IMR-90 (cell line): ENCODE data around the gene CKS1B. TPM values are rescaled to one million over a fixed set of nuclear protein-coding genes. Genes with fewer than 3 reads are reported as not detected.

Source experiments
- ATAC-seq: fragments of 200-7000 bp; cut with Tn5 transposase; 2 replicates; pipeline ENCODE4 v1.9.1; 2020; ENCODE audit warnings: low read depth, mild to moderate bottlenecking, moderate library complexity
- BruUV-seq: library from RNA; stranded (reverse); fragments of 400-500 nt; replicated peaks from 2 replicates; lab custom pipeline; 2021; lab: Mats Ljungman, UMichigan
- CTCF ChIA-PET: fragments of 300-600 bp; formaldehyde crosslinking; extraction: SDS; loops from one replicate; lab custom pipeline; 2021; ENCODE audit warnings: antibody characterized with exemption; lab: Yijun Ruan, JAX
- POLR2A ChIA-PET: fragments of 300-600 bp; sonication (Branson Sonifier 250); formaldehyde crosslinking; loops from one replicate; lab custom pipeline; 2022; ENCODE audit warnings: antibody characterized with exemption; ENCODE audit not compliant: unreplicated experiment; lab: Charles Lee
- DNase-seq: peaks from one replicate; pipeline ENCODE4 v3.0.0; 2013
- H2AFZ ChIP-seq: replicated peaks from 2 replicates; pipeline ENCODE3; 2013; ENCODE audit warnings: low read length, mild to moderate bottlenecking; ENCODE audit not compliant: poor library complexity
- H2AK5ac ChIP-seq: 2 replicates; pipeline ENCODE4 v1.6.1; 2013; ENCODE audit warnings: low read depth, low read length, inconsistent platforms
- H2AK9ac ChIP-seq: replicated peaks from 2 replicates; pipeline ENCODE3; 2013; ENCODE audit warnings: mild to moderate bottlenecking, low read depth, low read length, moderate library complexity; ENCODE audit not compliant: poor library complexity
- H2BK120ac ChIP-seq: 2 replicates; pipeline ENCODE4 v1.6.1; 2013; ENCODE audit warnings: low read depth, low read length, inconsistent platforms
- H2BK15ac ChIP-seq: 3 replicates; pipeline ENCODE4 v1.6.1; 2013; ENCODE audit warnings: low read depth, low read length, inconsistent platforms
- H2BK20ac ChIP-seq: 2 replicates; pipeline ENCODE4 v1.6.1; 2013; ENCODE audit warnings: low read depth, mild to moderate bottlenecking, inconsistent platforms, low read length, moderate library complexity
- H2BK5ac ChIP-seq: 2 replicates; pipeline ENCODE4 v1.6.1; 2013; ENCODE audit warnings: mild to moderate bottlenecking, low read depth, low read length, inconsistent platforms; ENCODE audit not compliant: poor library complexity, severe bottlenecking
- H3K14ac ChIP-seq: replicated peaks from 2 replicates; pipeline ENCODE4 v1.6.1; 2013; ENCODE audit warnings: low read depth, low read length, inconsistent platforms
- H3K18ac ChIP-seq: 2 replicates; pipeline ENCODE4 v1.6.1; 2013; ENCODE audit warnings: low read depth, low read length, control low read depth
- H3K23ac ChIP-seq: 2 replicates; pipeline ENCODE4 v1.6.1; 2013; ENCODE audit warnings: low read depth, low read length, inconsistent platforms
- H3K27ac ChIP-seq: 2 replicates; pipeline ENCODE4 v1.5.1; 2013; ENCODE audit warnings: mild to moderate bottlenecking, control low read depth, low read length; ENCODE audit not compliant: insufficient read depth
- H3K27me3 ChIP-seq: 2 replicates; pipeline ENCODE4 v1.6.1; 2013; ENCODE audit warnings: low read length; ENCODE audit not compliant: control insufficient read depth, insufficient read depth
- H3K36me3 ChIP-seq: 2 replicates; pipeline ENCODE4 v1.6.1; 2013; ENCODE audit warnings: low read length, mixed read lengths; ENCODE audit not compliant: control insufficient read depth, insufficient read depth
- H3K4ac ChIP-seq: 2 replicates; pipeline ENCODE4 v1.6.1; 2013; ENCODE audit warnings: low read depth, low read length, inconsistent platforms
- H3K4me1 ChIP-seq: 2 replicates; pipeline ENCODE4 v1.6.1; 2013; ENCODE audit warnings: low read length, mixed read lengths; ENCODE audit not compliant: control insufficient read depth, insufficient read depth
- H3K4me2 ChIP-seq: 2 replicates; pipeline ENCODE4 v1.6.1; 2013; ENCODE audit warnings: low read depth, mild to moderate bottlenecking, control low read depth, low read length, moderate library complexity
- H3K4me3 ChIP-seq: 2 replicates; pipeline ENCODE4 v1.5.1; 2013; ENCODE audit warnings: low read depth, mild to moderate bottlenecking, control low read depth, low read length, moderate library complexity; ENCODE audit not compliant: insufficient read depth
- H3K56ac ChIP-seq: 2 replicates; pipeline ENCODE4 v1.6.1; 2013; ENCODE audit warnings: low read length, inconsistent platforms; ENCODE audit not compliant: insufficient read depth; ENCODE audit errors: extremely low read depth
- H3K79me1 ChIP-seq, 2 experiments: 2 replicates each; pipeline ENCODE4 v1.6.1; 2013; ENCODE audit warnings: low read length in 2 of 2, inconsistent platforms in 1 of 2, low read depth in 1 of 2
- H3K9ac ChIP-seq: 2 replicates; pipeline ENCODE4 v1.6.1; 2013; ENCODE audit warnings: low read depth, low read length, control low read depth
- H3K9me1 ChIP-seq: 2 replicates; pipeline ENCODE4 v1.6.1; 2013; ENCODE audit warnings: low read length, inconsistent platforms; ENCODE audit not compliant: insufficient read depth
- H3K9me3 ChIP-seq: 2 replicates; pipeline ENCODE4 v1.6.1; 2013; ENCODE audit warnings: low read length; ENCODE audit not compliant: control insufficient read depth, insufficient read depth
- H4K20me1 ChIP-seq: 2 replicates; pipeline ENCODE4 v1.6.1; 2013; ENCODE audit warnings: low read length, inconsistent platforms; ENCODE audit not compliant: insufficient read depth
- H4K5ac ChIP-seq: 2 replicates; pipeline ENCODE4 v1.6.1; 2013; ENCODE audit warnings: mild to moderate bottlenecking, low read depth, low read length, control low read depth
- H4K8ac ChIP-seq, 2 experiments: 2 replicates each; pipeline ENCODE4 v1.6.1; 2013; ENCODE audit warnings: low read depth in 2 of 2, low read length in 2 of 2, control low read depth in 1 of 2, inconsistent platforms in 1 of 2
- H4K91ac ChIP-seq: 2 replicates; pipeline ENCODE4 v1.6.1; 2013; ENCODE audit warnings: low read depth, low read length, inconsistent platforms; ENCODE audit not compliant: insufficient read depth
- CEBPB ChIP-seq: IDR thresholded peaks from 2 replicates; pipeline ENCODE4 v1.6.1; 2012; ENCODE audit warnings: low read depth, low read length, improper control_type of control experiment
- FOS ChIP-seq: fragments of 150-350 bp; IDR thresholded peaks from 2 replicates; pipeline ENCODE4 v1.6.1; 2016; ENCODE audit warnings: low read depth, low read length
- MAZ ChIP-seq: IDR thresholded peaks from 2 replicates; pipeline ENCODE4 v1.6.1; 2012; ENCODE audit warnings: low read depth, mild to moderate bottlenecking, low read length, improper control_type of control experiment, moderate library complexity, borderline replicate concordance
- MXI1 ChIP-seq: IDR thresholded peaks from 2 replicates; pipeline ENCODE4 v1.6.1; 2012; ENCODE audit warnings: low read depth, mild to moderate bottlenecking, low read length, moderate library complexity, borderline replicate concordance
- NFE2L2 ChIP-seq: fragments of 150-350 bp; IDR thresholded peaks from 2 replicates; pipeline ENCODE4 v1.6.1; 2016; ENCODE audit warnings: low read depth, mild to moderate bottlenecking, low read length
- POLR2A ChIP-seq: IDR thresholded peaks from 2 replicates; pipeline ENCODE4 v1.6.1; 2012; ENCODE audit warnings: mild to moderate bottlenecking, low read depth, low read length
- RFX5 ChIP-seq: IDR thresholded peaks from 2 replicates; pipeline ENCODE4 v1.8.0; 2012; ENCODE audit warnings: low read depth, mild to moderate bottlenecking, low read length, moderate library complexity
- SMC3 ChIP-seq: fragments of 150-350 bp; IDR thresholded peaks from 2 replicates; pipeline ENCODE4 v1.6.1; 2016; ENCODE audit warnings: low read depth, mild to moderate bottlenecking, antibody characterized with exemption, low read length, moderate library complexity
- WGBS, 2 experiments: methylation state at CpG; one replicate each; pipeline versions ENCODE4 v1.1.5 to v1.1.7; 2013; ENCODE audit warnings: missing lambda C conversion rate in 2 of 2; ENCODE audit not compliant: insufficient read length in 1 of 2; ENCODE audit errors: extremely low coverage in 2 of 2; 5-methylcytosine and 5-hydroxymethylcytosine counted together
- dilution Hi-C: fragments of 300-500 bp; cut with HindIII; formaldehyde crosslinking; loops from one replicate; pipeline ENCODE4 v1.14.3; 2018; ENCODE audit warnings: low sequenced_read_pairs; ENCODE audit not compliant: unreplicated experiment
- in situ Hi-C: fragments of 300-500 bp; cut with MboI; formaldehyde crosslinking; loops from 3 replicates; pipeline ENCODE4 v1.14.3; 2019; ENCODE audit warnings: low sequenced_read_pairs, inconsistent platforms, mixed read lengths
- intact Hi-C: fragments of 100-400 bp; cut with micrococcal nuclease; formaldehyde crosslinking; loops from 2 replicates; pipeline ENCODE4 v1.10.0; 2022
- polyA plus RNA-seq, 3 experiments: library from polyadenylated mRNA; depleted of rRNA; stranded (reverse); fragments of >200 nt; gene quantifications; 2 replicates each; pipeline ENCODE4 v1.2.3, GENCODE V29; 2012; ENCODE audit warnings: low replicate concordance in 1 of 3
- total RNA-seq: library from RNA; depleted of rRNA; stranded (reverse); fragments of >200 nt; gene quantifications from 2 replicates; pipeline ENCODE4 v1.2.3, GENCODE V29; 2012
- TF ChIP-seq, protein P1 (sequence below): fragments of 150-350 bp; IDR thresholded peaks from 2 replicates; pipeline ENCODE4 v1.6.1; 2016; ENCODE audit warnings: low read depth, mild to moderate bottlenecking, low read length, moderate library complexity, borderline replicate concordance
- TF ChIP-seq, protein P2 (sequence below): fragments of 150-350 bp; IDR thresholded peaks from 2 replicates; pipeline ENCODE4 v1.6.1; 2017; ENCODE audit warnings: mild to moderate bottlenecking, antibody characterized with exemption, low read length, low read depth
- TF ChIP-seq, protein P3 (sequence below): conservative IDR thresholded peaks from 2 replicates; pipeline ENCODE4 v1.5.1; 2012; ENCODE audit warnings: mild to moderate bottlenecking, low read depth, low read length, improper control_type of control experiment

CKS1B gene
- total and polyA plus RNA-seq, 2 of the 4 experiments (the other 2 are of a cell fraction) = 140 to 195 TPM

DNA sequence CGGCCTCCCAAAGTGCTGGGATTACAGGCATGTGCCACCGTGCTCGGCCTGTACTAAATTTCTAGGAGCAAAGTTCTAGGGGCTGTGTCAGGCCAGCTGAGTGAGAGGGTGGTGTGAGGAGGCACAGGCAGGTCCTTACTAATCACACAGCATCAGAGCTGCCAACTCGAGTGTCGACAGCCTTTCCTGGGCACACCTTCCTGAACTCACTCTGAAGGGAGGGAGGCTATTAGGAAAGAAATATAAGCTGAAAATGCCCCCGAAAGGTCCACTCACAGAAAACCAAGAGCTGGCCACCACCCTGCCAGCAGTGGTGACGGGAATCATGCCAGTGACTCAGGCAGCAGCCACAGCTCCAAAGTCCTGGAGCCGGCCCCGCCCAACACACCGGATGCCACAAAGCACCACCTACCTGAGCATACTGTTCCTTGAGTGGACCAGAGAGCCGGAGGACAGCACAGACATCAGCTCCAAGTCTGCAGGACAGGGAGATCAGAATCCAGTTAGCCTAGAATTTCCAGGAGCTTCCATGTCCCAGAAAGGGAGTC lies 42.5 kb upstream of the CKS1B start:
- H3K56ac ChIP-seq = no peak overlapping the region
- no peak for ATAC-seq
- WGBS, 2 experiments = 40% methylated on average over 1 of the region's 11 CpGs; no CpG with 5 or more reads in 1 of the 2 experiments

More for the DNA sequence above, 42.5 kb upstream of the CKS1B start:
- ChIA-PET POLR2A (no interaction called here), CTCF (interaction anchor here (0.6 to 0.7 kb wide), 2 partner anchors 15 to 47 kb away, joined by 3 to 6 read pairs; no protein-coding TSS in a partner anchor)
- H2AFZ ChIP-seq = no peak overlapping the region
- dilution Hi-C loops = no loop called here
- no peak overlapping the region for H2BK5ac ChIP-seq
- H4K20me1 ChIP-seq = no peaks in the 10 kb centered on the region
- no peak overlapping the region for H3K9ac ChIP-seq
- H2AK5ac ChIP-seq = no peak overlapping the region
- H3K9me1 ChIP-seq = peaks cover 7% of the 10 kb centered on the region; the same call in 1 of the 2 replicates
- no TSS peak for BruUV-seq
- no peak overlapping the region for H3K4me2 ChIP-seq
- H3K9me3 ChIP-seq = no peaks in the 10 kb centered on the region
- no peak overlapping the region for H2AK9ac ChIP-seq
- H3K4me1 ChIP-seq = no peaks in the 10 kb centered on the region; the same call in 1 of the 2 replicates
- H3K18ac ChIP-seq = no peak overlapping the region
- DNase-seq = no peak
- in situ Hi-C loops = no loop called here
- no peak overlapping the region for H2BK15ac ChIP-seq
- no peak overlapping the region for H3K23ac ChIP-seq
- intact Hi-C loops = no loop called here
- no peak overlapping the region for H2BK120ac ChIP-seq
- TF ChIP-seq, protein P1, sequence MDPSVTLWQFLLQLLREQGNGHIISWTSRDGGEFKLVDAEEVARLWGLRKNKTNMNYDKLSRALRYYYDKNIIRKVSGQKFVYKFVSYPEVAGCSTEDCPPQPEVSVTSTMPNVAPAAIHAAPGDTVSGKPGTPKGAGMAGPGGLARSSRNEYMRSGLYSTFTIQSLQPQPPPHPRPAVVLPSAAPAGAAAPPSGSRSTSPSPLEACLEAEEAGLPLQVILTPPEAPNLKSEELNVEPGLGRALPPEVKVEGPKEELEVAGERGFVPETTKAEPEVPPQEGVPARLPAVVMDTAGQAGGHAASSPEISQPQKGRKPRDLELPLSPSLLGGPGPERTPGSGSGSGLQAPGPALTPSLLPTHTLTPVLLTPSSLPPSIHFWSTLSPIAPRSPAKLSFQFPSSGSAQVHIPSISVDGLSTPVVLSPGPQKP = no peak
- TF ChIP-seq MAZ (no peak), CEBPB (no peak), MXI1 (no peak), RFX5 (no peak), SMC3 (no peak), POLR2A (no peak), NFE2L2 (no peak), FOS (no peak)
- TF ChIP-seq, protein P2, sequence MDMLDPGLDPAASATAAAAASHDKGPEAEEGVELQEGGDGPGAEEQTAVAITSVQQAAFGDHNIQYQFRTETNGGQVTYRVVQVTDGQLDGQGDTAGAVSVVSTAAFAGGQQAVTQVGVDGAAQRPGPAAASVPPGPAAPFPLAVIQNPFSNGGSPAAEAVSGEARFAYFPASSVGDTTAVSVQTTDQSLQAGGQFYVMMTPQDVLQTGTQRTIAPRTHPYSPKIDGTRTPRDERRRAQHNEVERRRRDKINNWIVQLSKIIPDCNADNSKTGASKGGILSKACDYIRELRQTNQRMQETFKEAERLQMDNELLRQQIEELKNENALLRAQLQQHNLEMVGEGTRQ = no peak
- TF ChIP-seq, protein P3, sequence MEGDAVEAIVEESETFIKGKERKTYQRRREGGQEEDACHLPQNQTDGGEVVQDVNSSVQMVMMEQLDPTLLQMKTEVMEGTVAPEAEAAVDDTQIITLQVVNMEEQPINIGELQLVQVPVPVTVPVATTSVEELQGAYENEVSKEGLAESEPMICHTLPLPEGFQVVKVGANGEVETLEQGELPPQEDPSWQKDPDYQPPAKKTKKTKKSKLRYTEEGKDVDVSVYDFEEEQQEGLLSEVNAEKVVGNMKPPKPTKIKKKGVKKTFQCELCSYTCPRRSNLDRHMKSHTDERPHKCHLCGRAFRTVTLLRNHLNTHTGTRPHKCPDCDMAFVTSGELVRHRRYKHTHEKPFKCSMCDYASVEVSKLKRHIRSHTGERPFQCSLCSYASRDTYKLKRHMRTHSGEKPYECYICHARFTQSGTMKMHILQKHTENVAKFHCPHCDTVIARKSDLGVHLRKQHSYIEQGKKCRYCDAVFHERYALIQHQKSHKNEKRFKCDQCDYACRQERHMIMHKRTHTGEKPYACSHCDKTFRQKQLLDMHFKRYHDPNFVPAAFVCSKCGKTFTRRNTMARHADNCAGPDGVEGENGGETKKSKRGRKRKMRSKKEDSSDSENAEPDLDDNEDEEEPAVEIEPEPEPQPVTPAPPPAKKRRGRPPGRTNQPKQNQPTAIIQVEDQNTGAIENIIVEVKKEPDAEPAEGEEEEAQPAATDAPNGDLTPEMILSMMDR = no peak
- H4K5ac ChIP-seq = no peak overlapping the region
- no peak overlapping the region for H4K8ac ChIP-seq
- peaks cover 6% of the 10 kb centered on the region for H3K36me3 ChIP-seq
- H3K14ac ChIP-seq = no peak overlapping the region
- H3K27ac ChIP-seq = no peak overlapping the region
- no peak overlapping the region for H2BK20ac ChIP-seq
- no peak overlapping the region for H3K4ac ChIP-seq
- H3K27me3 ChIP-seq = no peaks in the 10 kb centered on the region
- peaks cover 0 to 14% of the 10 kb centered on the region in 2 experiments; a peak in 2 of 4 replicates for H3K79me1 ChIP-seq
- no peak overlapping the region for H4K91ac ChIP-seq
- H3K4me3 ChIP-seq = no peak overlapping the region
